Peyer's patch (tissue), 4 donors: Measurements from ENCODE around the gene PDK2.

Experiments
- POLR2A ChIP-seq, 2 donors: fragments of 450-650 bp; IDR thresholded peaks; one replicate each; pipeline ENCODE4 v1.5.1; 2017; ENCODE audit warnings: antibody characterized with exemption in 2 of 2, mild to moderate bottlenecking in 2 of 2, moderate library complexity in 2 of 2
- TF ChIP-seq, protein P1 (sequence below), 6 experiments: fragments of 450-650 bp in 4 of 6; fragments of 200-600 bp in 2 of 6; sonication (generic) in 1 of 6; IDR thresholded peaks; one replicate each; pipeline ENCODE4 v1.5.1; 2017 to 2019; ENCODE audit warnings: antibody characterized with exemption in 6 of 6, mild to moderate bottlenecking in 3 of 6, moderate library complexity in 1 of 6

DNA sequence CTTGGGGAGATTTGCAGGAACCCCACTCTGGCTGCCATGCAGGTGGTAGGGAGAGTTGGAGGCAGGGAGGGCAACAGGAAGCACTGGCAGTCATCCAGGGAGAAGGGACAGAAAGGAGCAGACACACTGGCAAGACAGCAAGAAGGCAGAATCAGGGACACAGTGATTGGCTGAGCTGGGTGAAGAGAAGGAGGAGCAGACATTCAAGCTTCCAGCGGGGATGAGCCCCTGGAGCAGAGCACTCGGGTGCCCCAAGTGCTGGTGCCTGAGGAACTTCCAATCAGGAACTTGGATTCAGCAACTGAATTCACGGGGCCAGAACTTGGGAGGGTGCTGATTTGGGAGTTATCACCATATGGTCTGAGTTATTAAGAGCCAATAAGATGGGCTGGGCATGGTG lies 45.5 kb upstream of the PDK2 start:
- TF ChIP-seq, protein P1, sequence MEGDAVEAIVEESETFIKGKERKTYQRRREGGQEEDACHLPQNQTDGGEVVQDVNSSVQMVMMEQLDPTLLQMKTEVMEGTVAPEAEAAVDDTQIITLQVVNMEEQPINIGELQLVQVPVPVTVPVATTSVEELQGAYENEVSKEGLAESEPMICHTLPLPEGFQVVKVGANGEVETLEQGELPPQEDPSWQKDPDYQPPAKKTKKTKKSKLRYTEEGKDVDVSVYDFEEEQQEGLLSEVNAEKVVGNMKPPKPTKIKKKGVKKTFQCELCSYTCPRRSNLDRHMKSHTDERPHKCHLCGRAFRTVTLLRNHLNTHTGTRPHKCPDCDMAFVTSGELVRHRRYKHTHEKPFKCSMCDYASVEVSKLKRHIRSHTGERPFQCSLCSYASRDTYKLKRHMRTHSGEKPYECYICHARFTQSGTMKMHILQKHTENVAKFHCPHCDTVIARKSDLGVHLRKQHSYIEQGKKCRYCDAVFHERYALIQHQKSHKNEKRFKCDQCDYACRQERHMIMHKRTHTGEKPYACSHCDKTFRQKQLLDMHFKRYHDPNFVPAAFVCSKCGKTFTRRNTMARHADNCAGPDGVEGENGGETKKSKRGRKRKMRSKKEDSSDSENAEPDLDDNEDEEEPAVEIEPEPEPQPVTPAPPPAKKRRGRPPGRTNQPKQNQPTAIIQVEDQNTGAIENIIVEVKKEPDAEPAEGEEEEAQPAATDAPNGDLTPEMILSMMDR (IDR thresholded peaks at IDR 0.05) = no peak
- no peak for TF ChIP-seq POLR2A (IDR thresholded peaks at IDR 0.05)
